Osteoblast (primary cell): ENCODE results near the gene ZMYM2. TPM values are rescaled to one million over a fixed set of nuclear protein-coding genes. Genes with fewer than 3 reads are reported as not detected.

Experiments used
- DNase-seq: peaks from one replicate; pipeline ENCODE4 v3.0.0; 2011; ENCODE audit warnings: low spot score, mixed read lengths; ENCODE audit not compliant: insufficient read length; ENCODE audit errors: missing footprints
- H2AFZ ChIP-seq: 2 replicates; pipeline ENCODE4 v1.6.0; 2011; ENCODE audit warnings: mild to moderate bottlenecking, low read length
- H3K27ac ChIP-seq: 2 replicates; pipeline ENCODE4 v1.5.1; 2011; ENCODE audit warnings: mild to moderate bottlenecking, low read depth, low read length, moderate library complexity
- H3K27me3 ChIP-seq: 2 replicates; pipeline ENCODE4 v1.6.0; 2012; ENCODE audit warnings: mild to moderate bottlenecking, control low read depth, inconsistent platforms, low read length, moderate library complexity; ENCODE audit not compliant: insufficient read depth
- H3K36me3 ChIP-seq: 2 replicates; pipeline ENCODE4 v1.5.1; 2011; ENCODE audit warnings: mild to moderate bottlenecking, low read length, control low read depth, moderate library complexity; ENCODE audit not compliant: insufficient read depth
- H3K4me1 ChIP-seq: 2 replicates; pipeline ENCODE4 v1.5.1; 2011; ENCODE audit warnings: mild to moderate bottlenecking, low read length, control low read depth, moderate library complexity; ENCODE audit not compliant: insufficient read depth
- H3K4me2 ChIP-seq: 2 replicates; pipeline ENCODE4 v1.6.0; 2011; ENCODE audit warnings: mild to moderate bottlenecking, low read length; ENCODE audit not compliant: insufficient read depth
- H3K4me3 ChIP-seq: fragments of 200-600 bp; sonication (generic); 3 replicates; pipeline ENCODE4 v1.5.1; 2012; ENCODE audit warnings: mild to moderate bottlenecking, low read length, inconsistent platforms; ENCODE audit not compliant: insufficient read depth
- H3K79me2 ChIP-seq: 2 replicates; pipeline ENCODE4 v1.6.0; 2012; ENCODE audit warnings: mild to moderate bottlenecking, low read length, control low read depth, inconsistent platforms; ENCODE audit not compliant: insufficient read depth
- H3K9me3 ChIP-seq: 2 replicates; pipeline ENCODE4 v1.5.1; 2011; ENCODE audit warnings: low read depth, low read length, control low read depth
- H4K20me1 ChIP-seq: 2 replicates; pipeline ENCODE4 v1.6.0; 2012; ENCODE audit warnings: mild to moderate bottlenecking, low read length, control low read depth; ENCODE audit not compliant: insufficient read depth
- total RNA-seq: library from RNA; depleted of rRNA; stranded (reverse); fragments of >200 nt; gene quantifications from 2 replicates; pipeline ENCODE4 v1.2.3, GENCODE V29; 2012
- TF ChIP-seq, protein P1 (sequence below): IDR thresholded peaks from 2 replicates; pipeline ENCODE4 v1.5.1; 2011; ENCODE audit warnings: mild to moderate bottlenecking, low read depth, low read length, moderate library complexity; ENCODE audit errors: extremely low read depth

Gene ZMYM2
- total RNA-seq, 1 donor: 65.5 TPM

- Histone ChIP-seq H4K20me1 (no peaks in the 10 kb centered on the region), H3K4me1 (peaks cover 22% of the 10 kb centered on the region), H3K9me3 (no peaks in the 10 kb centered on the region), H3K27ac (no peak overlapping the region), H3K79me2 (no peaks in the 10 kb centered on the region), H3K27me3 (peaks cover 22% of the 10 kb centered on the region), H3K4me3 (no peak overlapping the region), H2AFZ (no peak overlapping the region), H3K4me2 (no peak overlapping the region), H3K36me3 (no peaks in the 10 kb centered on the region)
- TF ChIP-seq, protein P1, sequence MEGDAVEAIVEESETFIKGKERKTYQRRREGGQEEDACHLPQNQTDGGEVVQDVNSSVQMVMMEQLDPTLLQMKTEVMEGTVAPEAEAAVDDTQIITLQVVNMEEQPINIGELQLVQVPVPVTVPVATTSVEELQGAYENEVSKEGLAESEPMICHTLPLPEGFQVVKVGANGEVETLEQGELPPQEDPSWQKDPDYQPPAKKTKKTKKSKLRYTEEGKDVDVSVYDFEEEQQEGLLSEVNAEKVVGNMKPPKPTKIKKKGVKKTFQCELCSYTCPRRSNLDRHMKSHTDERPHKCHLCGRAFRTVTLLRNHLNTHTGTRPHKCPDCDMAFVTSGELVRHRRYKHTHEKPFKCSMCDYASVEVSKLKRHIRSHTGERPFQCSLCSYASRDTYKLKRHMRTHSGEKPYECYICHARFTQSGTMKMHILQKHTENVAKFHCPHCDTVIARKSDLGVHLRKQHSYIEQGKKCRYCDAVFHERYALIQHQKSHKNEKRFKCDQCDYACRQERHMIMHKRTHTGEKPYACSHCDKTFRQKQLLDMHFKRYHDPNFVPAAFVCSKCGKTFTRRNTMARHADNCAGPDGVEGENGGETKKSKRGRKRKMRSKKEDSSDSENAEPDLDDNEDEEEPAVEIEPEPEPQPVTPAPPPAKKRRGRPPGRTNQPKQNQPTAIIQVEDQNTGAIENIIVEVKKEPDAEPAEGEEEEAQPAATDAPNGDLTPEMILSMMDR: no peak
- no peak for DNase-seq
These were observed 171.5 kb downstream of the ZMYM2 start for GRCh38 chr13:20130012-20130411.

DNA sequence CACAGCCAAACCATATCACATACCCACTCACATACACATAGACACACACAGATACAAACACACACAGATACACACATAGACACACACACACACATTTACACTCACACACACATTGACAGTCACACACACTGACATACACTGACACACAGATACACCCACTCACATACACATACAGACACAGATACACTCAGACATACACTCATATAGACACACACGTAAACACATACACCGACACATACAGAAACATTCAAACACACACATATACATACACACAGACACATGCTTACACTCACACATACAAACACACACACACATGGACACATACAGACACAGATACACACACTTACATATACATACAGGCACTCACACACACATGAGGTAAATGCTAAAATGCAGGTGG lies 172.1 kb downstream of the ZMYM2 start:
- Histone ChIP-seq H3K27ac (no peak overlapping the region), H3K36me3 (no peaks in the 10 kb centered on the region), H3K79me2 (no peaks in the 10 kb centered on the region), H3K4me3 (no peak overlapping the region), H3K9me3 (no peaks in the 10 kb centered on the region), H3K4me1 (peaks cover 15% of the 10 kb centered on the region), H4K20me1 (no peaks in the 10 kb centered on the region), H2AFZ (no peak overlapping the region), H3K4me2 (no peak overlapping the region), H3K27me3 (peaks cover 22% of the 10 kb centered on the region)
- TF ChIP-seq, protein P1: no peak
- no peak for DNase-seq

- no peak overlapping the region for H3K4me2 ChIP-seq
- peaks cover 22% of the 10 kb centered on the region for H3K27me3 ChIP-seq
- H3K27ac ChIP-seq: no peak overlapping the region
- H2AFZ ChIP-seq: no peak overlapping the region
- H3K79me2 ChIP-seq: no peaks in the 10 kb centered on the region
- H3K4me1 ChIP-seq: peaks cover 11% of the 10 kb centered on the region
- no peaks in the 10 kb centered on the region for H3K9me3 ChIP-seq
- no peaks in the 10 kb centered on the region for H4K20me1 ChIP-seq
- no peak overlapping the region for H3K4me3 ChIP-seq
- DNase-seq: no peak
- TF ChIP-seq, protein P1: no peak
- H3K36me3 ChIP-seq: no peaks in the 10 kb centered on the region
These were observed 172.7 kb downstream of the ZMYM2 start for GRCh38 chr13:20131057-20131832.

DNA sequence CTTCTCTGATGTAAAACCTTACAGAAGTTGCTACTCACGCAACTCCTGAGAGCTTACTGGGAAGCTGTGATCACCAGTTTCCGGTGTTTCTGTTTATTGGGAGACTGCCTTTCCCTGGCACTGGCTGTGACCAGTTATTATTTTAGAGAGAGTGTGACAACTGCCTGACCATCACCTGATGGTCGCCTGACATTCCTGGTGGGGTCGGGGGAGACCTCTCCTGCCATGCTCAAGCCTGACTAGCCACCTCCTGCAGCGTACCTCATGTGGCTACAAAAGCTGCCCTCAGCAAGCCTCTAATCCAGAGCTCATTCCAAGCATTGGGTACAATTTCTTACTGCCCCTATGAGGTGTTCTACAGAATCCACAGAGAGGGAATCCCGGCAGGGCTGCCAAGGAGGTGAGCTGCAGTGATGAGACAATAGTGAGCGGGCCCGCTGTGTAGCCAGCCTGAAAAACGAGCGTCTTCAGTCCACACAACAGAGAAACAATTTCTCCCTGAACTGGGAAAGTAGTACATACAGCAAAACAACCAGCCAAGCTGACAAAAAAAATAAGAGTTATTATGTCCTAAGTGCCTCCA lies 173.6 kb downstream of the ZMYM2 start:
- peaks cover 11% of the 10 kb centered on the region for H3K4me1 ChIP-seq
- peaks cover 30% of the 10 kb centered on the region for H3K27me3 ChIP-seq
- no peak overlapping the region for H2AFZ ChIP-seq
- H3K27ac ChIP-seq: no peak overlapping the region
- no peak overlapping the region for H3K4me3 ChIP-seq
- H3K36me3 ChIP-seq: no peaks in the 10 kb centered on the region
- H3K4me2 ChIP-seq: no peak overlapping the region
- no peak for DNase-seq
- H4K20me1 ChIP-seq: no peaks in the 10 kb centered on the region
- TF ChIP-seq, protein P1: no peak
- H3K79me2 ChIP-seq: no peaks in the 10 kb centered on the region
- no peaks in the 10 kb centered on the region for H3K9me3 ChIP-seq
